K562 (cell line): ENCODE results near the gene MYLK4. TPM values are rescaled to one million over a fixed set of nuclear protein-coding genes. Genes with fewer than 3 reads are reported as not detected.

ENCODE experiments used
- ARNT ChIP-seq, 2 experiments: fragments of 450-650 bp; IDR thresholded peaks; 2 replicates each; pipeline ENCODE4 v1.6.1; 2016; ENCODE audit warnings: mild to moderate bottlenecking in 1 of 2
- BHLHE40 ChIP-seq: IDR thresholded peaks from 2 replicates; pipeline ENCODE4 v1.6.1; 2011; ENCODE audit warnings: low read length, improper control_type of control experiment
- CBX8 ChIP-seq: fragments of 200-600 bp; sonication (generic); IDR thresholded peaks from 2 replicates; pipeline ENCODE4 v1.6.1; 2012; ENCODE audit warnings: borderline replicate concordance, mixed run types, low read depth, mild to moderate bottlenecking, moderate library complexity, mixed read lengths, low read length, control low read depth, inconsistent platforms; ENCODE audit not compliant: poor library complexity, severe bottlenecking; ENCODE audit errors: extremely low read depth
- CHAMP1 ChIP-seq: fragments of 450-650 bp; IDR thresholded peaks from 2 replicates; pipeline ENCODE4 v1.6.1; 2016; ENCODE audit warnings: mild to moderate bottlenecking
- CREM ChIP-seq: IDR thresholded peaks from 2 replicates; pipeline ENCODE4 v1.6.1; 2014; ENCODE audit warnings: antibody characterized with exemption, low read depth
- E2F1 ChIP-seq: sonication (generic); formaldehyde crosslinking; IDR thresholded peaks from 2 replicates; pipeline ENCODE4 v1.8.1; 2023; ENCODE audit warnings: mild to moderate bottlenecking, missing genetic modification reagents, moderate library complexity
- FOSL1 ChIP-seq: fragments of 200-800 bp; sonication (Bioruptor generic); conservative IDR thresholded peaks from 2 replicates; pipeline ENCODE4 v1.6.1; 2016; ENCODE audit warnings: missing genetic modification characterization, missing compliant biosample characterization
- FOXM1 ChIP-seq, 2 experiments: fragments of 450-650 bp in 1 of 2; sonication (generic) in 1 of 2; formaldehyde crosslinking in 1 of 2; IDR thresholded peaks; 2 replicates each; pipeline versions ENCODE4 v1.6.1 to v1.9.0; 2017 to 2022; ENCODE audit warnings: low read depth in 2 of 2, mild to moderate bottlenecking in 2 of 2, missing genetic modification reagents in 1 of 2, moderate library complexity in 1 of 2
- GATAD2A ChIP-seq: fragments of 450-650 bp; IDR thresholded peaks from 2 replicates; pipeline ENCODE4 v1.6.1; 2017
- KDM5B ChIP-seq: fragments of 200-600 bp; sonication (generic); IDR thresholded peaks from 2 replicates; pipeline ENCODE4 v1.6.1; 2012; ENCODE audit warnings: low read depth, mild to moderate bottlenecking, moderate library complexity, low read length, control low read depth, inconsistent platforms; ENCODE audit not compliant: insufficient replicate concordance
- MAFG ChIP-seq: fragments of 450-650 bp; conservative IDR thresholded peaks from 2 replicates; pipeline ENCODE4 v1.6.1; 2016; ENCODE audit warnings: missing genetic modification characterization, missing compliant biosample characterization
- PPARD ChIP-seq: fragments of 250-450 bp; sonication (Bioruptor Pico); IDR thresholded peaks from 2 replicates; pipeline ENCODE4 v1.8.0; 2022; ENCODE audit warnings: inconsistent platforms, mild to moderate bottlenecking, moderate library complexity
- PURB ChIP-seq: sonication (generic); formaldehyde crosslinking; IDR thresholded peaks from 2 replicates; pipeline ENCODE4 v1.9.0; 2021; ENCODE audit warnings: low read depth, mild to moderate bottlenecking, missing genetic modification reagents
- RAD51 ChIP-seq: fragments of 450-650 bp; IDR thresholded peaks from 2 replicates; pipeline ENCODE4 v1.7.1; 2016; ENCODE audit warnings: low read depth, mild to moderate bottlenecking, borderline replicate concordance
- TBP ChIP-seq: optimal IDR thresholded peaks from 2 replicates; pipeline ENCODE3; 2011; ENCODE audit warnings: low read depth, low read length, improper control_type of control experiment
- ZBTB8A ChIP-seq: fragments of 450-650 bp; IDR thresholded peaks from 2 replicates; pipeline ENCODE4 v1.6.1; 2018; ENCODE audit warnings: mild to moderate bottlenecking, moderate library complexity; ENCODE audit not compliant: partially characterized antibody
- ZBTB9 ChIP-seq: fragments of 450-650 bp; formaldehyde crosslinking; IDR thresholded peaks from 2 replicates; pipeline ENCODE4 v1.4.0; 2020; ENCODE audit warnings: mild to moderate bottlenecking, moderate library complexity
- ZKSCAN3 ChIP-seq: fragments of 250-450 bp; sonication (Bioruptor Pico); IDR thresholded peaks from 2 replicates; pipeline ENCODE4 v1.4.0; 2020
- ZNF165 ChIP-seq: fragments of 250-450 bp; sonication (Bioruptor Pico); IDR thresholded peaks from 2 replicates; pipeline ENCODE4 v1.4.0; 2020; ENCODE audit warnings: borderline replicate concordance
- ZNF316 ChIP-seq: fragments of 450-650 bp; IDR thresholded peaks from 2 replicates; pipeline ENCODE4 v1.6.1; 2016
- ZNF436 ChIP-seq: fragments of 250-450, 450-650 bp; sonication (Bioruptor Pico); formaldehyde crosslinking; IDR thresholded peaks from 2 replicates; pipeline ENCODE4 v1.7.0; 2020; ENCODE audit warnings: mild to moderate bottlenecking
- ZNF449 ChIP-seq: fragments of 250-450 bp; sonication (Bioruptor Pico); IDR thresholded peaks from 2 replicates; pipeline ENCODE4 v1.8.0; 2022; ENCODE audit warnings: moderate library complexity, mild to moderate bottlenecking, inconsistent platforms
- ZNF668 ChIP-seq: fragments of 250-450 bp; sonication (Bioruptor Pico); IDR thresholded peaks from 2 replicates; pipeline ENCODE4 v1.8.0; 2022; ENCODE audit warnings: mild to moderate bottlenecking, inconsistent platforms
- polyA plus RNA-seq, 8 experiments: library from polyadenylated mRNA; depleted of rRNA in 4 of 8; stranded (reverse) in 5 of 8; unstranded in 3 of 8; fragments of >200 nt; fragmentation: Nextera tagmentation in 2 of 8; fragmentation: Illumina TruSeq in 1 of 8; extraction: Ambion mirVana in 2 of 8; extraction: Trizol in 1 of 8; gene quantifications; 2 replicates each; pipeline versions ENCODE4 v1.2.1 to v1.2.3, GENCODE V29; 2011 to 2014; ENCODE audit warnings: inconsistent platforms in 1 of 8, missing spikeins in 1 of 8
- total RNA-seq, 7 experiments: library from RNA; depleted of rRNA in 6 of 7; stranded (reverse); fragments of >200 nt in 6 of 7; fragmentation: Illumina TruSeq in 2 of 7; extraction: Trizol in 2 of 7; gene quantifications; 2 replicates each; pipeline versions ENCODE4 v1.2.1 to v1.2.3, GENCODE V29; 2011 to 2021; ENCODE audit warnings: low replicate concordance in 1 of 7

MYLK4 gene
- total and polyA plus RNA-seq, 9 of the 15 experiments (the other 6 are each of a cell fraction or from before 2014, with no cell fraction given) = 0.01 to 0.15 (median 0.06) TPM

GRCh38 chr6:2765166-2765895 lies 14.6 kb upstream of the MYLK4 start, which contains the start of gene WRNIP1 (continued):
- TF ChIP-seq CBX8 (no peak), FOXM1 (IDR thresholded peaks at IDR 0.05; ENCODE audit: low read depth) (no peak), FOXM1 (CRISPR knock-in tag; IDR thresholded peaks at IDR 0.05; ENCODE audit: low read depth) (peak; percentile 33; the same call in 1 of the 2 replicates), CHAMP1 (no peak), ZNF436 (CRISPR knock-in tag) (no peak), RAD51 (no peak), ZNF316 (no peak), KDM5B (peak; percentile 83), CREM (peak; percentile 94), ZBTB8A (no peak), ARNT (IDR thresholded peaks at IDR 0.05) (no peak), E2F1 (CRISPR knock-in tag) (peak; percentile 35; the same call in 1 of the 2 replicates), TBP (peak; percentile 60), PPARD (CRISPR knock-in tag) (no peak), ZNF668 (peak; percentile 77; the same call in 1 of the 2 replicates), ZNF449 (no peak), ZNF165 (no peak), ZKSCAN3 (CRISPR knock-in tag) (no peak), PURB (no peak), ZBTB9 (CRISPR knock-in tag) (no peak; the same call in 1 of the 2 replicates), BHLHE40 (peak; percentile 54), MAFG (tag) (no peak), FOSL1 (tag) (peak; percentile 39; the same call in 1 of the 2 replicates), GATAD2A (peak; percentile 83)
